Fibroblast of lung (primary cell): ENCODE results near the gene RARRES2.

Source experiments
- EZH2 ChIP-seq: IDR thresholded peaks from 2 replicates; pipeline ENCODE4 v1.5.1; 2012; ENCODE audit warnings: low read length, control low read depth, mild to moderate bottlenecking; ENCODE audit errors: missing control alignments
- TF ChIP-seq, protein P1 (sequence below), 2 donors: IDR thresholded peaks in 1 of 2; conservative IDR thresholded peaks in 1 of 2; 1 replicate in 1 of 2; 2 replicates in 1 of 2; pipeline ENCODE4 v1.5.1; 2011 to 2012; ENCODE audit warnings: low read length in 2 of 2, control low read depth in 1 of 2, inconsistent platforms in 1 of 2, low read depth in 1 of 2, mild to moderate bottlenecking in 1 of 2

DNA sequence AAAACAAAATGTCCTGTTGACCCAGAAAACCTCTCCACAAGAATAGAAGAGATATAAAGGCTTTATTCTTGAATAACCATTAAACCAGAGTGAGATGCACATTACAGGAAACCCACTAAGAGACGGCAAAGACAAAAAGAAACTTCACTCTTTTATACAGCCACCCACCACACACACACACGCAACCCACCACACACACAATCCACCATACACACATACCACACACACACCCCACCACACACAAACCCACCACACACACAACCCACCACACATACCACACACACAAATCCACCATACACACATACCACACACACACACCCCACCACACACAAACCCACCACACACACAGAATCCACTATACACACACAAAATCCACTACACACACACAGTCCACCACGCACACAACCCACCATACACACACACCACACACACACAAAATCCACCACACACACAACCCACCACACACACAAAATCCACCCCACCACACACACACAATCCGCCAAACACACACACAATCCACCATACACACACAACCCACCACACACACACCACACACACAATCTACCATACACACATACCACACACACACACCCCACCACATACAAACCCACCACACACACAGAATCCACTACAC is 17.7 kb upstream of the RARRES2 start:
- TF ChIP-seq, protein P1, sequence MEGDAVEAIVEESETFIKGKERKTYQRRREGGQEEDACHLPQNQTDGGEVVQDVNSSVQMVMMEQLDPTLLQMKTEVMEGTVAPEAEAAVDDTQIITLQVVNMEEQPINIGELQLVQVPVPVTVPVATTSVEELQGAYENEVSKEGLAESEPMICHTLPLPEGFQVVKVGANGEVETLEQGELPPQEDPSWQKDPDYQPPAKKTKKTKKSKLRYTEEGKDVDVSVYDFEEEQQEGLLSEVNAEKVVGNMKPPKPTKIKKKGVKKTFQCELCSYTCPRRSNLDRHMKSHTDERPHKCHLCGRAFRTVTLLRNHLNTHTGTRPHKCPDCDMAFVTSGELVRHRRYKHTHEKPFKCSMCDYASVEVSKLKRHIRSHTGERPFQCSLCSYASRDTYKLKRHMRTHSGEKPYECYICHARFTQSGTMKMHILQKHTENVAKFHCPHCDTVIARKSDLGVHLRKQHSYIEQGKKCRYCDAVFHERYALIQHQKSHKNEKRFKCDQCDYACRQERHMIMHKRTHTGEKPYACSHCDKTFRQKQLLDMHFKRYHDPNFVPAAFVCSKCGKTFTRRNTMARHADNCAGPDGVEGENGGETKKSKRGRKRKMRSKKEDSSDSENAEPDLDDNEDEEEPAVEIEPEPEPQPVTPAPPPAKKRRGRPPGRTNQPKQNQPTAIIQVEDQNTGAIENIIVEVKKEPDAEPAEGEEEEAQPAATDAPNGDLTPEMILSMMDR (conservative IDR thresholded peaks at IDR 0.05 in 1 of 2, IDR thresholded peaks at IDR 0.05 in 1 of 2; ENCODE audit: low read depth in 1 of 2, low read length in 2 of 2), result no peak
- no peak for TF ChIP-seq EZH2
